Muscle of back (tissue), 11 donors: ENCODE measurements around the gene PKNOX2. TPM values are rescaled to one million over a fixed set of nuclear protein-coding genes. Genes with fewer than 3 reads are reported as not detected.

Source experiments
- DNase-seq, 3 donors: peaks; one replicate each; pipeline versions ENCODE4 v3.0.0 to v3.0.0-alpha.2; 2013
- polyA plus RNA-seq, 10 donors: library from polyadenylated mRNA; unstranded; fragments of 120-200 nt; gene quantifications; one replicate each; pipeline ENCODE4 v1.2.1, GENCODE V29; 2013; ENCODE audit not compliant: insufficient read length in 10 of 10

Gene PKNOX2
- polyA plus RNA-seq, 10 donors = 18.8 to 27.9 (median 24.1) TPM

- no peak for DNase-seq
Observed at GRCh38 chr11:125376856-125377255, 212.3 kb downstream of the PKNOX2 start.

- DNase-seq = no peak
Observed at GRCh38 chr11:125378083-125378482, 213.5 kb downstream of the PKNOX2 start.

- DNase-seq = no peak
Observed at GRCh38 chr11:125378571-125378970, 214.0 kb downstream of the PKNOX2 start.

GRCh38 chr11:125379565-125379964 lies 215.0 kb downstream of the PKNOX2 start:
- DNase-seq = no peak

GRCh38 chr11:125379981-125380380 lies 215.4 kb downstream of the PKNOX2 start:
- no peak for DNase-seq

GRCh38 chr11:125380756-125381445 lies 216.3 kb downstream of the PKNOX2 start:
- DNase-seq = no peak

GRCh38 chr11:125381499-125382044 lies 217.0 kb downstream of the PKNOX2 start:
- DNase-seq = no peak

- DNase-seq = no peak
Observed at GRCh38 chr11:125382314-125382791, 217.8 kb downstream of the PKNOX2 start.

GRCh38 chr11:125382822-125383221 lies 218.3 kb downstream of the PKNOX2 start:
- DNase-seq = no peak

- DNase-seq = no peak
Observed at GRCh38 chr11:125384825-125385224, 220.3 kb downstream of the PKNOX2 start.

- no peak for DNase-seq
Observed at GRCh38 chr11:125387901-125388300, 223.3 kb downstream of the PKNOX2 start.

GRCh38 chr11:125388611-125389010 lies 224.1 kb downstream of the PKNOX2 start:
- no peak for DNase-seq

GRCh38 chr11:125389339-125390166 lies 225.0 kb downstream of the PKNOX2 start:
- DNase-seq = no peak

- DNase-seq = peak in 1 of 3 donors; percentile 56
Observed at GRCh38 chr11:125390946-125391345, 226.4 kb downstream of the PKNOX2 start.

GRCh38 chr11:125393331-125393730 lies 228.8 kb downstream of the PKNOX2 start:
- DNase-seq = no peak

- no peak for DNase-seq
Observed at GRCh38 chr11:125394296-125394695, 229.7 kb downstream of the PKNOX2 start.

GRCh38 chr11:125397421-125397820 lies 232.9 kb downstream of the PKNOX2 start:
- no peak for DNase-seq

GRCh38 chr11:125398475-125398874 lies 233.9 kb downstream of the PKNOX2 start:
- DNase-seq = no peak

GRCh38 chr11:125398994-125399640 lies 234.6 kb downstream of the PKNOX2 start:
- no peak for DNase-seq

- no peak for DNase-seq
Observed at GRCh38 chr11:125399945-125400344, 235.4 kb downstream of the PKNOX2 start.

GRCh38 chr11:125401235-125401634 lies 236.7 kb downstream of the PKNOX2 start:
- DNase-seq = no peak

- peak; percentile 64 to 77 (median 74) for DNase-seq
Observed at GRCh38 chr11:125401746-125402145, 237.2 kb downstream of the PKNOX2 start.
